H9 (cell line): ENCODE measurements around the gene CDH9. TPM values are rescaled to one million over a fixed set of nuclear protein-coding genes. Genes with fewer than 3 reads are reported as not detected.

Experiments used
- DNase-seq: peaks from one replicate; pipeline ENCODE4 v3.0.0-alpha.2; 2017
- H2AFZ ChIP-seq: one replicate; pipeline ENCODE4 v1.6.1; 2013; ENCODE audit warnings: mild to moderate bottlenecking, low read length, control low read depth, moderate library complexity
- H2AK5ac ChIP-seq: 2 replicates; pipeline ENCODE4 v1.6.1; 2013; ENCODE audit warnings: low read length, control low read depth, mixed read lengths; ENCODE audit not compliant: insufficient read length
- H2BK120ac ChIP-seq: one replicate; pipeline ENCODE4 v1.6.1; 2013; ENCODE audit warnings: low read depth, mild to moderate bottlenecking, low read length, control low read depth, inconsistent platforms; ENCODE audit not compliant: poor library complexity, severe bottlenecking
- H2BK12ac ChIP-seq: 2 replicates; pipeline ENCODE4 v1.6.1; 2013; ENCODE audit warnings: low read length, control low read depth, mixed read lengths, low read depth; ENCODE audit not compliant: insufficient read length
- H2BK15ac ChIP-seq: 2 replicates; pipeline ENCODE4 v1.6.1; 2013; ENCODE audit warnings: low read depth, low read length, control low read depth
- H2BK20ac ChIP-seq: one replicate; pipeline ENCODE4 v1.6.1; 2013; ENCODE audit warnings: low read depth, mild to moderate bottlenecking, low read length, control low read depth, inconsistent platforms; ENCODE audit not compliant: poor library complexity, severe bottlenecking
- H2BK5ac ChIP-seq: 2 replicates; pipeline ENCODE4 v1.6.1; 2013; ENCODE audit warnings: low read length, control low read depth, mixed read lengths; ENCODE audit not compliant: insufficient read length
- H3K14ac ChIP-seq: 2 replicates; pipeline ENCODE4 v1.6.1; 2013; ENCODE audit warnings: low read length, control low read depth; ENCODE audit not compliant: insufficient read depth
- H3K18ac ChIP-seq: 2 replicates; pipeline ENCODE4 v1.6.1; 2013; ENCODE audit warnings: low read depth, mild to moderate bottlenecking, mixed read lengths, low read length, control low read depth; ENCODE audit not compliant: insufficient read length
- H3K23ac ChIP-seq: 2 replicates; pipeline ENCODE4 v1.6.1; 2013; ENCODE audit warnings: low read length, control low read depth, mixed read lengths, low read depth; ENCODE audit not compliant: insufficient read length
- H3K23me2 ChIP-seq: 2 replicates; pipeline ENCODE4 v1.6.1; 2013; ENCODE audit warnings: low read depth, mild to moderate bottlenecking, mixed read lengths, low read length, control low read depth; ENCODE audit not compliant: insufficient read length, poor library complexity, severe bottlenecking
- H3K27ac ChIP-seq: 2 replicates; pipeline ENCODE4 v1.5.1; 2013; ENCODE audit warnings: low read length, control low read depth, mixed read lengths, low read depth; ENCODE audit not compliant: insufficient read length
- H3K27me3 ChIP-seq: 2 replicates; pipeline ENCODE4 v1.6.1; 2013; ENCODE audit warnings: low read length, control low read depth, inconsistent platforms; ENCODE audit not compliant: insufficient read depth
- H3K4ac ChIP-seq: 2 replicates; pipeline ENCODE4 v1.6.1; 2013; ENCODE audit warnings: low read depth, mild to moderate bottlenecking, control low read depth, inconsistent platforms, low read length, moderate library complexity
- H3K4me1 ChIP-seq: 2 replicates; pipeline ENCODE4 v1.6.1; 2013; ENCODE audit warnings: low read length, control low read depth, inconsistent platforms; ENCODE audit not compliant: insufficient read depth
- H3K4me2 ChIP-seq: 2 replicates; pipeline ENCODE4 v1.6.1; 2013; ENCODE audit warnings: low read length, control low read depth, mixed read lengths; ENCODE audit not compliant: insufficient read length, insufficient read depth
- H3K56ac ChIP-seq: 2 replicates; pipeline ENCODE4 v1.6.1; 2013; ENCODE audit warnings: low read depth, mild to moderate bottlenecking, mixed read lengths, low read length, control low read depth; ENCODE audit not compliant: insufficient read length
- H3K79me1 ChIP-seq: 2 replicates; pipeline ENCODE4 v1.6.1; 2013; ENCODE audit warnings: low read depth, mild to moderate bottlenecking, moderate library complexity, low read length, control low read depth, inconsistent platforms; ENCODE audit not compliant: insufficient read depth, poor library complexity, severe bottlenecking
- H3K79me2 ChIP-seq: 2 replicates; pipeline ENCODE4 v1.6.1; 2013; ENCODE audit warnings: low read length, control low read depth, inconsistent platforms; ENCODE audit not compliant: insufficient read depth
- H3K9ac ChIP-seq: 2 replicates; pipeline ENCODE4 v1.6.1; 2013; ENCODE audit warnings: low read length, control low read depth, mixed read lengths; ENCODE audit not compliant: insufficient read length; ENCODE audit errors: extremely low read depth
- H3K9me3 ChIP-seq: one replicate; pipeline ENCODE4 v1.6.1; 2013; ENCODE audit warnings: low read depth, low read length, inconsistent platforms; ENCODE audit not compliant: control insufficient read depth
- H3T11ph ChIP-seq: one replicate; pipeline ENCODE4 v1.6.1; 2013; ENCODE audit warnings: mild to moderate bottlenecking, low read length, control low read depth, inconsistent platforms
- H4K20me1 ChIP-seq: one replicate; pipeline ENCODE4 v1.6.1; 2013; ENCODE audit not compliant: control insufficient read depth, insufficient read length, insufficient read depth
- H4K5ac ChIP-seq: 2 replicates; pipeline ENCODE4 v1.6.1; 2013; ENCODE audit warnings: low read depth, mild to moderate bottlenecking, mixed read lengths, low read length, control low read depth; ENCODE audit not compliant: insufficient read length
- H4K8ac ChIP-seq: replicated peaks from 2 replicates; pipeline ENCODE4 v1.6.1; 2013; ENCODE audit warnings: low read length, control low read depth, mixed read lengths, low read depth; ENCODE audit not compliant: insufficient read length
- H4K91ac ChIP-seq: 2 replicates; pipeline ENCODE4 v1.6.1; 2013; ENCODE audit warnings: low read depth, mild to moderate bottlenecking, moderate library complexity, mixed read lengths, low read length, control low read depth; ENCODE audit not compliant: insufficient read length
- H3K27ac Mint-ChIP-seq, 3 experiments: 2 replicates in 2 of 3; 3 replicates in 1 of 3; pipeline ENCODE4 v1.8.0; 2020 to 2021; ENCODE audit warnings: mixed read lengths in 3 of 3, mild to moderate bottlenecking in 1 of 3, moderate library complexity in 1 of 3
- H3K27me3 Mint-ChIP-seq: 2 replicates; pipeline ENCODE4 v1.8.0; 2021; ENCODE audit warnings: low read depth, mild to moderate bottlenecking, moderate library complexity, mixed read lengths
- H3K36me3 Mint-ChIP-seq, 3 experiments: 2 replicates in 2 of 3; 3 replicates in 1 of 3; pipeline ENCODE4 v1.8.0; 2020 to 2021; ENCODE audit warnings: low read depth in 3 of 3, mixed read lengths in 3 of 3; ENCODE audit not compliant: insufficient read depth in 1 of 3
- H3K4me1 Mint-ChIP-seq, 2 experiments: 2 replicates each; pipeline ENCODE4 v1.8.0; 2020; ENCODE audit warnings: mixed read lengths in 2 of 2
- H3K4me3 Mint-ChIP-seq, 2 experiments: 2 replicates in 1 of 2; 3 replicates in 1 of 2; pipeline ENCODE4 v1.8.0; 2020 to 2021; ENCODE audit warnings: mild to moderate bottlenecking in 2 of 2, mixed read lengths in 2 of 2, moderate library complexity in 1 of 2
- H3K9me3 Mint-ChIP-seq, 2 experiments: 2 replicates in 1 of 2; 3 replicates in 1 of 2; pipeline ENCODE4 v1.8.0; 2020; ENCODE audit warnings: mild to moderate bottlenecking in 2 of 2, mixed read lengths in 2 of 2, moderate library complexity in 1 of 2
- CTCF ChIP-seq: fragments of 200-600 bp; sonication (generic); conservative IDR thresholded peaks from 3 replicates; pipeline ENCODE4 v1.8.0; 2021; ENCODE audit warnings: antibody characterized with exemption, mild to moderate bottlenecking
- WGBS: extraction: QIAGEN DNeasy Blood & Tissue Kit; methylation state at CpG from one replicate; pipeline ENCODE4 v1.1.7; 2013; ENCODE audit warnings: missing lambda C conversion rate, low lambda C conversion rate, mixed read lengths; ENCODE audit not compliant: insufficient read length; ENCODE audit errors: extremely low coverage; 5-methylcytosine and 5-hydroxymethylcytosine counted together
- total RNA-seq: library from RNA; stranded (reverse); gene quantifications from 2 replicates; pipeline ENCODE4 v1.2.1, GENCODE V29; 2021

CDH9 gene
- total RNA-seq, 1 experiment from 2014 or later = 0.61 TPM

- Histone ChIP-seq H3K4ac (no peak overlapping the region), H3K9ac (no peak overlapping the region), H2BK5ac (no peak overlapping the region), H2BK12ac (no peak overlapping the region), H3K56ac (no peak overlapping the region), H3K9me3 (no peaks in the 10 kb centered on the region), H4K5ac (no peak overlapping the region), H3K23ac (no peak overlapping the region), H2BK15ac (no peak overlapping the region), H3K23me2 (no peaks in the 10 kb centered on the region), H3K14ac (no peak overlapping the region), H3K4me2 (no peak overlapping the region), H2BK120ac (no peak overlapping the region), H3K4me1 (no peaks in the 10 kb centered on the region), H3K18ac (no peak overlapping the region), H2BK20ac (no peak overlapping the region), H3K27ac (no peak overlapping the region), H2AFZ (no peak overlapping the region), H4K91ac (no peak overlapping the region), H3T11ph (no peak overlapping the region), H3K79me2 (no peaks in the 10 kb centered on the region), H2AK5ac (no peak overlapping the region), H4K8ac (no peak overlapping the region), H4K20me1 (no peaks in the 10 kb centered on the region), H3K79me1 (no peaks in the 10 kb centered on the region), H3K27me3 (no peaks in the 10 kb centered on the region)
- DNase-seq = no peak
- H3K9me3 Mint-ChIP-seq = no peaks in the 10 kb centered on the region
- WGBS = no CpG with 5 or more reads among the region's 5 CpGs
- no peak overlapping the region for H3K4me3 Mint-ChIP-seq
- no peaks in the 10 kb centered on the region; a peak in 1 of 7 replicates for H3K36me3 Mint-ChIP-seq
- TF ChIP-seq CTCF = no peak
- no peak overlapping the region for H3K27ac Mint-ChIP-seq
- H3K4me1 Mint-ChIP-seq = no peaks in the 10 kb centered on the region
- no peaks in the 10 kb centered on the region for H3K27me3 Mint-ChIP-seq
Observed at GRCh38 chr5:26883375-26883774, 155.0 kb downstream of the CDH9 start.
